HepG2 (cell line): ENCODE results near the gene MRPL37. TPM values are rescaled to one million over a fixed set of nuclear protein-coding genes. Genes with fewer than 3 reads are reported as not detected.

Source experiments
- CEBPZ ChIP-seq: IDR thresholded peaks from 2 replicates; pipeline ENCODE4 v1.6.1; 2012; ENCODE audit warnings: low read length, improper control_type of control experiment
- KAT8 ChIP-seq: IDR thresholded peaks from 2 replicates; pipeline ENCODE4 v1.6.1; 2016; ENCODE audit warnings: missing genetic modification reagents, missing compliant biosample characterization
- MTA1 ChIP-seq: sonication (generic); formaldehyde crosslinking; IDR thresholded peaks from 2 replicates; pipeline ENCODE4 v1.4.0; 2020; ENCODE audit warnings: missing genetic modification reagents, mild to moderate bottlenecking, borderline replicate concordance
- PHF20 ChIP-seq: sonication (generic); formaldehyde crosslinking; IDR thresholded peaks from 2 replicates; pipeline ENCODE4 v1.5.0; 2020; ENCODE audit warnings: mild to moderate bottlenecking, missing genetic modification reagents
- SAFB2 ChIP-seq: sonication (generic); formaldehyde crosslinking; IDR thresholded peaks from 2 replicates; pipeline ENCODE4 v1.5.1; 2020; ENCODE audit warnings: missing genetic modification reagents, low read depth, mild to moderate bottlenecking, borderline replicate concordance
- TOE1 ChIP-seq: sonication (generic); formaldehyde crosslinking; IDR thresholded peaks from 2 replicates; pipeline ENCODE4 v1.4.0; 2020; ENCODE audit warnings: mild to moderate bottlenecking, missing genetic modification reagents
- UBTF ChIP-seq: sonication (generic); formaldehyde crosslinking; IDR thresholded peaks from 2 replicates; pipeline ENCODE4 v1.4.0; 2020; ENCODE audit warnings: mild to moderate bottlenecking, missing genetic modification reagents
- ZBTB8A ChIP-seq: sonication (generic); formaldehyde crosslinking; IDR thresholded peaks from 2 replicates; pipeline ENCODE4 v1.4.0; 2020; ENCODE audit warnings: mild to moderate bottlenecking, low read depth, missing genetic modification reagents, borderline replicate concordance
- ZKSCAN8 ChIP-seq: IDR thresholded peaks from 2 replicates; pipeline ENCODE4 v1.6.1; 2016; ENCODE audit warnings: borderline replicate concordance, missing genetic modification reagents, missing compliant biosample characterization
- ZNF225 ChIP-seq: sonication (generic); formaldehyde crosslinking; IDR thresholded peaks from 2 replicates; pipeline ENCODE4 v1.4.0; 2020; ENCODE audit warnings: mild to moderate bottlenecking, missing genetic modification reagents
- ZNF232 ChIP-seq: sonication (generic); formaldehyde crosslinking; IDR thresholded peaks from 2 replicates; pipeline ENCODE4 v1.4.0; 2020; ENCODE audit warnings: missing genetic modification reagents, borderline replicate concordance
- ZNF260 ChIP-seq: sonication (generic); formaldehyde crosslinking; IDR thresholded peaks from 2 replicates; pipeline ENCODE4 v1.4.0; 2020; ENCODE audit warnings: missing genetic modification reagents, low read depth, mild to moderate bottlenecking, borderline replicate concordance
- ZNF280D ChIP-seq: sonication (generic); formaldehyde crosslinking; IDR thresholded peaks from 2 replicates; pipeline ENCODE4 v1.5.1; 2020; ENCODE audit warnings: mild to moderate bottlenecking, missing genetic modification reagents
- ZNF547 ChIP-seq: sonication (generic); formaldehyde crosslinking; IDR thresholded peaks from 2 replicates; pipeline ENCODE4 v1.5.1; 2020; ENCODE audit warnings: mild to moderate bottlenecking, missing genetic modification reagents
- ZNF674 ChIP-seq: sonication (generic); formaldehyde crosslinking; IDR thresholded peaks from 2 replicates; pipeline ENCODE4 v1.5.0; 2020; ENCODE audit warnings: low read depth, mild to moderate bottlenecking, missing genetic modification reagents
- ZNF850 ChIP-seq: sonication (generic); formaldehyde crosslinking; conservative IDR thresholded peaks from 2 replicates; pipeline ENCODE4 v1.9.0; 2021; ENCODE audit warnings: mild to moderate bottlenecking, missing genetic modification reagents
- polyA plus RNA-seq, 8 experiments: library from polyadenylated mRNA; depleted of rRNA in 3 of 8; stranded (reverse) in 7 of 8; unstranded in 1 of 8; fragments of >200 nt; fragmentation: Illumina TruSeq in 4 of 8; extraction: Trizol in 4 of 8; gene quantifications; 2 replicates each; pipeline versions ENCODE4 v1.2.1 to v1.2.3, GENCODE V29; 2011 to 2016; ENCODE audit warnings: low read depth in 4 of 8, missing spikeins in 1 of 8, mixed read lengths in 1 of 8; ENCODE audit not compliant: insufficient read depth in 1 of 8
- total RNA-seq, 5 experiments: library from RNA; depleted of rRNA; stranded (reverse); fragments of >200 nt; fragmentation: Illumina TruSeq; extraction: Trizol; gene quantifications; 2 replicates each; pipeline ENCODE4 v1.2.3, GENCODE V29; 2016; ENCODE audit warnings: low read depth in 1 of 5

The MRPL37 gene
- total and polyA plus RNA-seq, 2 of the 13 experiments (the other 11 are each of a cell fraction or from before 2014, with no cell fraction given): 31.7 to 127 TPM

GRCh38 chr1:54199765-54200518, at the start of gene MRPL37, which contains the start of gene CYB5RL (continued):
- peak; percentile 80 for TF ChIP-seq UBTF (CRISPR knock-in tag)
- no peak for TF ChIP-seq ZNF850 (CRISPR knock-in tag)
- TF ChIP-seq SAFB2 (CRISPR knock-in tag): 0 out of 2 replicates have a peak, but pooled peaks have one; percentile 65
- TF ChIP-seq ZNF225 (CRISPR knock-in tag): no peak
- no peak for TF ChIP-seq ZBTB8A (CRISPR knock-in tag)
- TF ChIP-seq MTA1 (CRISPR knock-in tag): peak; percentile 61; the same call in 1 of the 2 replicates
- TF ChIP-seq CEBPZ: no peak
- peak; percentile 84 for TF ChIP-seq PHF20
- TF ChIP-seq ZNF280D: 0 out of 2 replicates have a peak, but pooled peaks have one; percentile 62
- peak; percentile 44; the same call in 1 of the 2 replicates for TF ChIP-seq ZNF547
- 0 out of 2 replicates have a peak, but pooled peaks have one; percentile 47 for TF ChIP-seq ZNF674
- TF ChIP-seq ZKSCAN8 (CRISPR knock-in tag): no peak
- peak; percentile 89 for TF ChIP-seq KAT8 (CRISPR knock-in tag)
- TF ChIP-seq ZNF232: 0 out of 2 replicates have a peak, but pooled peaks have one; percentile 47
- TF ChIP-seq ZNF260 (CRISPR knock-in tag): 0 out of 2 replicates have a peak, but pooled peaks have one; percentile 62
- no peak for TF ChIP-seq TOE1
